ENCODE data around the gene STK25. TPM values are rescaled to one million over a fixed set of nuclear protein-coding genes. Genes with fewer than 3 reads are reported as not detected.

The STK25 gene
- total RNA-seq, 2 experiments from 2014 or later = 76.1 to 81.3 TPM

- Histone ChIP-seq H3K9me3 (ENCODE audit: control insufficient read depth in 1 of 2, insufficient read depth in 1 of 2, low read length in 2 of 2) (peaks cover 0 to 13% of the 10 kb centered on the region in 2 experiments), H3K4me3 (ENCODE audit: low read length) (no peak overlapping the region), H3K27me3 (ENCODE audit: control insufficient read depth in 1 of 2, insufficient read depth in 2 of 2, low read length in 2 of 2) (peaks cover 25 to 47% of the 10 kb centered on the region in 2 experiments), H3K4me1 (ENCODE audit: insufficient read depth, low read length) (peaks cover 11% of the 10 kb centered on the region), H3K27ac (ENCODE audit: low read depth in 1 of 2, low read length in 2 of 2) (no peak overlapping the region), H3K36me3 (ENCODE audit: insufficient read depth, low read length) (no peaks in the 10 kb centered on the region)
- Mint-ChIP-seq H3K4me3 (no peak overlapping the region), H3K27me3 (peaks cover 26% of the 10 kb centered on the region), H3K27ac (no peak overlapping the region), H3K36me3 (ENCODE audit: low read depth) (no peaks in the 10 kb centered on the region), H3K9me3 (no peaks in the 10 kb centered on the region), H3K4me1 (ENCODE audit: low read depth) (peaks cover 5% of the 10 kb centered on the region)
- ChIA-PET POLR2A (no interaction called here), CTCF (no interaction called here)
- TF ChIP-seq, protein P1, sequence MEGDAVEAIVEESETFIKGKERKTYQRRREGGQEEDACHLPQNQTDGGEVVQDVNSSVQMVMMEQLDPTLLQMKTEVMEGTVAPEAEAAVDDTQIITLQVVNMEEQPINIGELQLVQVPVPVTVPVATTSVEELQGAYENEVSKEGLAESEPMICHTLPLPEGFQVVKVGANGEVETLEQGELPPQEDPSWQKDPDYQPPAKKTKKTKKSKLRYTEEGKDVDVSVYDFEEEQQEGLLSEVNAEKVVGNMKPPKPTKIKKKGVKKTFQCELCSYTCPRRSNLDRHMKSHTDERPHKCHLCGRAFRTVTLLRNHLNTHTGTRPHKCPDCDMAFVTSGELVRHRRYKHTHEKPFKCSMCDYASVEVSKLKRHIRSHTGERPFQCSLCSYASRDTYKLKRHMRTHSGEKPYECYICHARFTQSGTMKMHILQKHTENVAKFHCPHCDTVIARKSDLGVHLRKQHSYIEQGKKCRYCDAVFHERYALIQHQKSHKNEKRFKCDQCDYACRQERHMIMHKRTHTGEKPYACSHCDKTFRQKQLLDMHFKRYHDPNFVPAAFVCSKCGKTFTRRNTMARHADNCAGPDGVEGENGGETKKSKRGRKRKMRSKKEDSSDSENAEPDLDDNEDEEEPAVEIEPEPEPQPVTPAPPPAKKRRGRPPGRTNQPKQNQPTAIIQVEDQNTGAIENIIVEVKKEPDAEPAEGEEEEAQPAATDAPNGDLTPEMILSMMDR (IDR thresholded peaks at IDR 0.05) = no peak
- ATAC-seq (ENCODE audit: poor library complexity) = no peak
- intact Hi-C loops (cut with DNase I, micrococcal nuclease) = no loop called here
- DNase-seq = no peak
These were observed 33.3 kb upstream of the STK25 start for GRCh38 chr2:241541564-241542277.

DNA sequence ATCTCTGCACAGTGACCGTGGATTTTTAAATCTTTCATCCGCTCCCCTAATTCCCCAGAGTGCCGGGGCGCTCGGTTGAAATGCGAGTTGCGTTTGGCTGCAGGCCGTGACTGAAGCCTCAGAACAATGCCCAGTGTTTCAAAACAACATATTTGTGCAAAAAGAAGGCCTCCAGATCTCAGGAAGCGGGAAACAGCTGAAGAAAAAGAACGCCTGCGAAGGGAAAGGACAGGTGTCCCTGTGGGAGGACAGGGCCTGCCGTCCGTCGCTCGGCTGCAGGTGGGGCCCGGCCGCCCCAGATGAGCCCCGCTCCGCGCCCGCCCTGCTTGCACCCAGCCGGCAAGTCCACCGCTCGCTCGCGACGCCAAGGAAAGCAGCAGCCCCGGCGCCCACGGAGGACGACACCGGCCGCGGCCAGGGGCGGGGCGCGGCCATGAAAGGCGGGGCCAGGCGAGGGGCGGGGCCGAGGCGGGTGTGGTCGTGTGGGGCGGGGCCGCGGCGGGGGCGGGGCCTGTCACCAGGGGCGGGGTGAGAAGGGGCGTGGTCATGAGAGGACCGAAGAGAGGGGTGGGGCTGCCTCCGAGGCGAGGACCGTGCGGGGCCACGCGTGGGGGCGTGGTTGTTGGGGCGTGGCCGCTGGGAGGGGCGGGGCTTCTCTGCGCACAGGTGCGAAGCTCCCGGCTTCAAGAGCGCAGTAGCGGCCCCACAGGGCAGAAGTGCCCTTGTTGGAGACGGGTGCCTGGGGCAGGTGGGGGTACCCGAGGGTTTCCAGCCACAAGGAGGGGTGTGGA is 32.6 kb upstream of the STK25 start:
- H3K4me3 Mint-ChIP-seq = peak overlapping the region; percentile 84
- H3K27ac Mint-ChIP-seq = no peak overlapping the region
- ChIA-PET POLR2A (no interaction called here), CTCF (no interaction called here)
- Histone ChIP-seq H3K27ac (ENCODE audit: low read depth in 1 of 2, low read length in 2 of 2) (no peak overlapping the region), H3K36me3 (ENCODE audit: insufficient read depth, low read length) (no peaks in the 10 kb centered on the region), H3K27me3 (ENCODE audit: control insufficient read depth in 1 of 2, insufficient read depth in 2 of 2, low read length in 2 of 2) (peaks cover 25 to 40% of the 10 kb centered on the region in 2 experiments), H3K4me3 (ENCODE audit: low read length) (no peak overlapping the region), H3K4me1 (ENCODE audit: insufficient read depth, low read length) (peaks cover 11% of the 10 kb centered on the region), H3K9me3 (ENCODE audit: control insufficient read depth in 1 of 2, insufficient read depth in 1 of 2, low read length in 2 of 2) (peaks cover 0 to 13% of the 10 kb centered on the region in 2 experiments)
- ATAC-seq (ENCODE audit: poor library complexity) (peak; percentile 86), DNase-seq (peak; percentile 28 to 80 (median 52))
- intact Hi-C loops (cut with DNase I, micrococcal nuclease) = no loop called here
- no peaks in the 10 kb centered on the region for H3K36me3 Mint-ChIP-seq (ENCODE audit: low read depth)
- no peaks in the 10 kb centered on the region for H3K9me3 Mint-ChIP-seq
- H3K4me1 Mint-ChIP-seq (ENCODE audit: low read depth) = peaks cover 5% of the 10 kb centered on the region
- peaks cover 26% of the 10 kb centered on the region for H3K27me3 Mint-ChIP-seq
- TF ChIP-seq, protein P1 (IDR thresholded peaks at IDR 0.05) = no peak

GRCh38 chr2:241540401-241540770 is 32.0 kb upstream of the STK25 start:
- POLR2A ChIA-PET = no interaction called here
- intact Hi-C loops (cut with DNase I, micrococcal nuclease) = no loop called here
- H3K4me1 Mint-ChIP-seq (ENCODE audit: low read depth) = peaks cover 5% of the 10 kb centered on the region
- Histone ChIP-seq H3K9me3 (ENCODE audit: control insufficient read depth in 1 of 2, insufficient read depth in 1 of 2, low read length in 2 of 2) (peaks cover 0 to 13% of the 10 kb centered on the region in 2 experiments), H3K36me3 (ENCODE audit: insufficient read depth, low read length) (no peaks in the 10 kb centered on the region), H3K4me3 (ENCODE audit: low read length) (no peak overlapping the region), H3K27me3 (ENCODE audit: control insufficient read depth in 1 of 2, insufficient read depth in 2 of 2, low read length in 2 of 2) (peaks cover 25 to 34% of the 10 kb centered on the region in 2 experiments), H3K27ac (ENCODE audit: low read depth in 1 of 2, low read length in 2 of 2) (no peak overlapping the region), H3K4me1 (ENCODE audit: insufficient read depth, low read length) (peaks cover 11% of the 10 kb centered on the region)
- H3K27ac Mint-ChIP-seq = no peak overlapping the region
- no peaks in the 10 kb centered on the region for H3K36me3 Mint-ChIP-seq (ENCODE audit: low read depth)
- H3K27me3 Mint-ChIP-seq = peaks cover 26% of the 10 kb centered on the region
- peak overlapping the region; percentile 84 for H3K4me3 Mint-ChIP-seq
- ATAC-seq (ENCODE audit: poor library complexity) (no peak), DNase-seq (no peak)
- CTCF ChIA-PET = no interaction called here
- no peaks in the 10 kb centered on the region for H3K9me3 Mint-ChIP-seq
- TF ChIP-seq, protein P1 (IDR thresholded peaks at IDR 0.05) = no peak
